ENCODE results near the gene SBF2. TPM values are rescaled to one million over a fixed set of nuclear protein-coding genes. Genes with fewer than 3 reads are reported as not detected.

Gene SBF2
- total and polyA plus RNA-seq, 4 experiments from 2014 or later = 0.50 to 15.4 (median 10.2) TPM

DNA sequence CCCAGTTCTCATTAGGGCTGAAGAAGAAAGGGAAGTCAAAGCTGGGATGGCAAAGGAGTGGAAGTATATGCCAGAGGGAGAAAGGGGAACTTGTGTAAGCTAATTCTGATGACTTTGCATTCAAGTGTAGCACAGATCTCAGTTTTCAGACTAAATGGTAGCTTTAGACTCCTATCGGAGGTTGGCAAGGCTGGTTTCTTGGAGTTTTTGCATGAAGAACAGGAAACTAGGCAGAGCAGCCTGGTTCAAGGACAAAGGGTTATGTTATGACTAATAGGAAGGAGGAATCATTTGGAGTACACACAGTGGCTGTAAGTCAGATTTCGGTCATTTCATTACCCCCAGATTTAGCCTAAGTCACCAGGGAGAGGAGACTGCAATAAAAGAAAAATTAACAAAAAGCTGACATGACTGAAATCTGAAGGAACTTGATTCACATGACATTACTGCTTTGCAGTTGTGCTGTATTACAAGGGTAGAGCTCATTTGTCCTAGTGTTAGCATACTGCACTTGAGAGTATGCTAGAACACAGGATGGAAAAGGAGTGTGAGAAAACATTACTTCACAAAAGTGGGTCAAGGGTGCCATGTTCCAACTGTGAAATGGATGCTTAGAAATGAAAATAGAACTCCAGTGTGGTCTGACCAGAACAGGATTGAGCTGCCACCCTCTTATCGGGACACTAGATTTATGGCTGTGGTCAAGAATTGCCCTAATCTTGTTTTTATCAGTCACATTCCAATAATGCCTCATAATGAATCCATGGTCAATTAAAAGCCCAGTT, 34.5 kb upstream of the SBF2 start:
- Mint-ChIP-seq H3K4me3 (no peak overlapping the region), H3K27ac (no peak overlapping the region), H3K27me3 (peaks cover 12 to 23% of the 10 kb centered on the region in 2 donors), H3K4me1 (no peaks in the 10 kb centered on the region), H3K9me3 (no peaks in the 10 kb centered on the region), H3K36me3 (no peaks in the 10 kb centered on the region)
- Histone ChIP-seq H3K9me3 (ENCODE audit: control insufficient read depth in 1 of 2, low read length in 2 of 2) (no peaks in the 10 kb centered on the region), H3K36me3 (ENCODE audit: insufficient read depth, low read length) (no peaks in the 10 kb centered on the region), H3K4me1 (ENCODE audit: insufficient read depth, low read length) (no peaks in the 10 kb centered on the region), H3K27me3 (ENCODE audit: insufficient read depth, low read length) (peaks cover 4% of the 10 kb centered on the region), H3K27ac (ENCODE audit: low read depth, low read length) (no peak overlapping the region), H3K4me3 (ENCODE audit: low read length in 2 of 2) (no peak overlapping the region)
- ChIA-PET CTCF (ENCODE audit: partially characterized antibody) (interaction anchor here (0.8 to 0.9 kb wide), 2 partner anchors 10 to 822 kb away, joined by 3 read pairs; no protein-coding TSS in a partner anchor), POLR2A (ENCODE audit: partially characterized antibody) (interaction anchor here (0.7 kb wide), 1 partner anchor 420 kb away, joined by 3 read pairs; no protein-coding TSS in a partner anchor)
- intact Hi-C loops (cut with micrococcal nuclease) = no loop called here
- DNase-seq = no peak

DNA sequence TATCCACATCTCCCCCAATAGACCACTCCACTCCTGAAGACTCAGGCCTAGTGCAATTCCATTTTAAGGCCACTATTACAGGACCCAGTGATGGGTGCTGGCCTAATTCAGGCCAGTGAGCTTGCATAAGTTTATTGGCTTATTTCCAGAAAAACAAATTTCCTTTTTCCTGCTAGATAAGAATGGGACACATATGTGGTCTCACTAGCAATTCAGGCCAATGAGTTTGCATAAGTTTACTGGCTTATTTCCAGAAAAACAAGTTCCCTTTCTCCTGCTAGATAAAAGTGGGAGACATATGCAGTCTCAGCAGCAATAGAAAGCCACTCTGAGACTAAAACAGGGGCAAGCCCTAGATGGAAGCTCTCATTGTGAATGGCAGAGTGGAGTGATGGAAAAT, 33.2 kb upstream of the SBF2 start:
- Histone ChIP-seq H3K9me3 (ENCODE audit: control insufficient read depth in 1 of 2, low read length in 2 of 2) (no peaks in the 10 kb centered on the region), H3K4me1 (ENCODE audit: insufficient read depth, low read length) (peaks cover 5% of the 10 kb centered on the region), H3K4me3 (ENCODE audit: low read length in 2 of 2) (no peak overlapping the region), H3K27ac (ENCODE audit: low read depth, low read length) (no peak overlapping the region), H3K36me3 (ENCODE audit: insufficient read depth, low read length) (no peaks in the 10 kb centered on the region), H3K27me3 (ENCODE audit: insufficient read depth, low read length) (peaks cover 4% of the 10 kb centered on the region)
- Mint-ChIP-seq H3K27ac (no peak overlapping the region), H3K9me3 (no peaks in the 10 kb centered on the region), H3K4me1 (peaks cover 0 to 2% (median under 1%) of the 10 kb centered on the region in 4 donors), H3K36me3 (no peaks in the 10 kb centered on the region), H3K27me3 (peaks cover 15 to 21% of the 10 kb centered on the region in 2 donors), H3K4me3 (no peak overlapping the region)
- POLR2A ChIA-PET (ENCODE audit: partially characterized antibody) = no interaction called here
- intact Hi-C loops (cut with micrococcal nuclease) = no loop called here
- DNase-seq = no peak
- CTCF ChIA-PET (ENCODE audit: partially characterized antibody) = interaction anchor here (0.8 to 8.2 kb wide), 5 partner anchors 20 to 569 kb away, joined by 3 to 82 read pairs (median 9); partner anchors contain the start of gene ADM

DNA sequence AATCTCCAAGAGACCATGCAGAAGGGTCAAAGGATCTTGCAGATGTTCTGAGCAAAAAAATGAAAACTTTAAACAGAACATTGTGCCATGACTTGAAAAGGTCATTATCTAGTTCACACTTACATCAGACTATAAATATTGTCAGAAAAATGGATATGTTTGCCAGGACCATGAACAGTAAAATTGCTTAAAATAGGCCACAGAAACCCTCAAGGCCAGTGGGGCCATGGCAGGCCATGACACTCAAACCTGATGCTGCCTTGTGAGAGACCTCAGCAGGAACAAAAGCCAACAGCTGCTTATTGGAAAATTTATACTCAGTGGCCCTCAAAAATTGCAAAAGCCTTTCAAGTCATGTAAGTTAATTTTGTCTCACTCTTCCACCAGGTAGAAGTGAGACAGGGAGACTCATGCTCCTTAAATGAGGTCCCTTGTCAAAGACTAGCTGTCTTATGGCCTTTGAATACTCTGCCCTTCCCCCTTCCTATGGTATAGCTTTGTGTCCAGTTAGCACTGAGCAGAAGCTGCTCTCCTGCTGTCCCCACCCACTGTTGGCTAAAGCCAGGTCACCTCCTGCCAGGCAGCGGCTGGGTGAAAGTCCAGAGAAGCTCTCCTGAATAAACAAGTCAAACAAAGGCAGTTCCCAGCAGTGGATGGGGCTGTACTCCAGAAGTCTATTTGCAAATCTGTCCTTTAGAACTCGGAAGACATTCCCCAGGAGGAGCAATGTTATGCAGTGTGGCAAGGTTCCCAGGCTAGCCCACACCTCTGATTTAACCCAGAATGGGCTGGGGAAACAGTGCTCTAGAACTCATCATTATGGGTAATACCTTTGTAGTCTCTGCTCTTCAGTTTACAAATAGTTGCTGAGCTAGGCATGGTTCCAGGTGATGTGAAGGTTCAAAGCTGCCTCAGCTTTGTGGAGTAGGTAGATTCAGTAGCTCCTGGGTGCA, 32.3 kb upstream of the SBF2 start:
- intact Hi-C loops (cut with micrococcal nuclease) = no loop called here

DNA sequence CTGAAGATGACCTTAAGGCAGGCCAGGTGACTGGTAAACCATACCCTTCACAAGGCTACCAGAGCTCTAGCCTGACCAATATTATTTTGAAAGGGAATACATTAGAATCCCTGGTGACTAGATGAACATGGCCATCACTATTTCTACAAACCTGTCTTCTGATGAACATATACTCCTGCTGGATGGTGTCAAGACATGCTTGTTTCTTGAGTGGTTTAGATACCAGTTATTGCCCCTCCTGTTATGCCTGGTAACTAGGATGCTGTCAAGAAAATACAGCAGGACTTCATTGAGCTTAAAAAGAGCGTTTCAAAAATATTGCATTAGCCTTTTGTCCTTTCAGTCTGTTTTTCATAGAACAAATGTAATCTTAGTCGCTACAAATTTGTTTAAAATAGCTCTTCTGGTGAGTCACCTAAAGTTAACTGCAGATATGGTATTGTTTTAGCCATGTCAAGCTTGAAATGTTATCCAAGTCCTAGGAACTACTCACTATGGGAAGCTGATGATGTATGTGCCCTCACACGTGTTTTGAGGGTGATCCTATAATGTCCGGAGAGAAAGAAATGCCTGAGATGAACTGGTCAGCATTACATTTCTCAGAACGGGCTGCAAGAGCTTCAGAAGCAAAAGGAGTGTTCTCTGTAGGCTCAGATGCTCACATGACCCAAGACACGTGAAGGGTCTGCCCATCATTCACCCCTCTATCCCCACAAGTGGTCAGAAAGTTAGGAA, 31.4 kb upstream of the SBF2 start:
- H3K36me3 Mint-ChIP-seq = no peaks in the 10 kb centered on the region
- no peak overlapping the region for H3K4me3 Mint-ChIP-seq
- ChIA-PET CTCF (ENCODE audit: partially characterized antibody) (interaction anchor here (0.7 to 8.2 kb wide), 7 partner anchors 17 to 577 kb away, joined by 3 to 82 read pairs (median 6); partner anchors contain the start of gene ADM), POLR2A (ENCODE audit: partially characterized antibody) (no interaction called here)
- DNase-seq = no peak
- H3K4me1 Mint-ChIP-seq = peaks cover 0 to 2% (median under 1%) of the 10 kb centered on the region in 4 donors
- no peak overlapping the region for H3K27ac Mint-ChIP-seq
- no peak overlapping the region for H3K4me3 ChIP-seq (ENCODE audit: low read length in 2 of 2)
- H3K36me3 ChIP-seq (ENCODE audit: insufficient read depth, low read length) = no peaks in the 10 kb centered on the region
- peaks cover 8 to 18% of the 10 kb centered on the region in 2 donors for H3K27me3 Mint-ChIP-seq
- intact Hi-C loops (cut with micrococcal nuclease) = no loop called here
- H3K4me1 ChIP-seq (ENCODE audit: insufficient read depth, low read length) = peaks cover 5% of the 10 kb centered on the region
- no peaks in the 10 kb centered on the region for H3K9me3 Mint-ChIP-seq
- H3K27ac ChIP-seq (ENCODE audit: low read depth, low read length) = no peak overlapping the region
- H3K27me3 ChIP-seq (ENCODE audit: insufficient read depth, low read length) = peaks cover 4% of the 10 kb centered on the region
- H3K9me3 ChIP-seq (ENCODE audit: control insufficient read depth in 1 of 2, low read length in 2 of 2) = no peaks in the 10 kb centered on the region

More for the DNA sequence above, 32.3 kb upstream of the SBF2 start:
- ChIA-PET CTCF (ENCODE audit: partially characterized antibody) (interaction anchor here (0.8 to 8.2 kb wide), 6 partner anchors 19 to 568 kb away, joined by 3 to 82 read pairs (median 8); partner anchors contain the start of gene ADM), POLR2A (ENCODE audit: partially characterized antibody) (no interaction called here)
- peaks cover 0 to 2% (median under 1%) of the 10 kb centered on the region in 4 donors for H3K4me1 Mint-ChIP-seq
- H3K27ac ChIP-seq (ENCODE audit: low read depth, low read length) = no peak overlapping the region
- no peak for DNase-seq
- H3K4me3 ChIP-seq (ENCODE audit: low read length in 2 of 2) = no peak overlapping the region
- H3K36me3 Mint-ChIP-seq = no peaks in the 10 kb centered on the region
- peaks cover 5% of the 10 kb centered on the region for H3K4me1 ChIP-seq (ENCODE audit: insufficient read depth, low read length)
- H3K27ac Mint-ChIP-seq = peak overlapping the region in 1 of 7 donors; percentile 54
- peaks cover 9 to 18% of the 10 kb centered on the region in 2 donors for H3K27me3 Mint-ChIP-seq
- H3K9me3 ChIP-seq (ENCODE audit: control insufficient read depth in 1 of 2, low read length in 2 of 2) = no peaks in the 10 kb centered on the region
- no peak overlapping the region for H3K4me3 Mint-ChIP-seq
- H3K9me3 Mint-ChIP-seq = no peaks in the 10 kb centered on the region
- no peaks in the 10 kb centered on the region for H3K36me3 ChIP-seq (ENCODE audit: insufficient read depth, low read length)
- peaks cover 4% of the 10 kb centered on the region for H3K27me3 ChIP-seq (ENCODE audit: insufficient read depth, low read length)

DNA sequence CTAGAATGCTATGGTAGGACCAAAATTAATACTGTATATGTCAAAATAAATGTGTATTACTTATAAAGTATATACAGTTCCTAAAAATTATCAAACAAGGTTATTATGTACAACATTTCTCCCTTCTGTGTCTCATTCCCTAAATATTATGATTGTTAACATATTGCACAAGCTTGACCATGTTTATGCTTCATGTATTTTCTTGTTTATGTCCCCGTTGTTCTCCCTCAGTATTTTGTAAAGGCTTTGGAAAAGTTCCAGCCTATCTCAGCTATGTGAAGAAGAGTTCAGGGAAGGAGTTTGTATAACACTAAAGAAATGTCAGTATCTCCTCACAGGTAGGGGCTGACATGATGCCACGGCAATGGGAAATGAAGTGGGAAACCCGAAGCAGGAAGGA, 30.5 kb upstream of the SBF2 start:
- no peaks in the 10 kb centered on the region for H3K36me3 Mint-ChIP-seq
- ChIA-PET POLR2A (ENCODE audit: partially characterized antibody) (interaction anchor here (1.0 kb wide), 1 partner anchor 565 kb away, joined by 3 read pairs; no protein-coding TSS in a partner anchor), CTCF (ENCODE audit: partially characterized antibody) (interaction anchor here (0.7 to 8.2 kb wide), 11 partner anchors 11 to 789 kb away, joined by 3 to 82 read pairs (median 5); partner anchors contain the start of gene ADM)
- no peak overlapping the region for H3K4me3 Mint-ChIP-seq
- no peaks in the 10 kb centered on the region for H3K9me3 ChIP-seq (ENCODE audit: control insufficient read depth in 1 of 2, low read length in 2 of 2)
- no peaks in the 10 kb centered on the region for H3K36me3 ChIP-seq (ENCODE audit: insufficient read depth, low read length)
- intact Hi-C loops (cut with micrococcal nuclease) = loop anchor here (5.0 kb wide), 1 partner anchor 352 kb away; no protein-coding TSS in a partner anchor
- no peak overlapping the region for H3K27ac ChIP-seq (ENCODE audit: low read depth, low read length)
- peaks cover 5% of the 10 kb centered on the region for H3K4me1 ChIP-seq (ENCODE audit: insufficient read depth, low read length)
- H3K27ac Mint-ChIP-seq = no peak overlapping the region
- H3K4me3 ChIP-seq (ENCODE audit: low read length in 2 of 2) = no peak overlapping the region
- peaks cover 4% of the 10 kb centered on the region for H3K27me3 ChIP-seq (ENCODE audit: insufficient read depth, low read length)
- peaks cover 0 to 2% (median under 1%) of the 10 kb centered on the region in 4 donors for H3K4me1 Mint-ChIP-seq
- H3K27me3 Mint-ChIP-seq = peaks cover 8 to 18% of the 10 kb centered on the region in 2 donors
- no peaks in the 10 kb centered on the region for H3K9me3 Mint-ChIP-seq
- no peak for DNase-seq

DNA sequence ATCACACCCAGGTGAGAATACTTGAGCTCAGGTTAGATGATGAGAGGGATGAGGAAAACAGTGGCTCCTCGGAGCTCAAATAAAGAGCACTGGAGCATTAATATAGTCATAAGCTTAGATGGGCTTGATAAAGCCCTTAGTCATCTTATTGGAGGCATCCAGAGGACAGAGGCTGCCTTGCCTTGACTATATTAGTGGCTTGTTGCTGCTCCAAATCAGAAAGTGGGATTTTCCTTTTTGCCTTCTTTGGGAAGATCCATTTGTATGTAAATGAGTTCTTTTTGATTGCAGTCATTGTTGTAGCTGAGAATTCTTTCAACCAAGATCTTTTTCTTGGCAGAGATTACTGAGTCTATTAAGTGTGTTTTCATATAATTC, 29.8 kb upstream of the SBF2 start:
- ChIA-PET POLR2A (ENCODE audit: partially characterized antibody) (interaction anchor here (1.0 kb wide), 1 partner anchor 565 kb away, joined by 3 read pairs; no protein-coding TSS in a partner anchor), CTCF (ENCODE audit: partially characterized antibody) (interaction anchor here (1.2 to 8.2 kb wide), 10 partner anchors 12 to 789 kb away, joined by 3 to 82 read pairs (median 6); partner anchors contain the start of gene ADM)
- H3K27me3 ChIP-seq (ENCODE audit: insufficient read depth, low read length) = peaks cover 4% of the 10 kb centered on the region
- no peak overlapping the region for H3K4me3 ChIP-seq (ENCODE audit: low read length in 2 of 2)
- H3K27ac ChIP-seq (ENCODE audit: low read depth, low read length) = no peak overlapping the region
- H3K27me3 Mint-ChIP-seq = peaks cover 8 to 18% of the 10 kb centered on the region in 2 donors
- H3K36me3 ChIP-seq (ENCODE audit: insufficient read depth, low read length) = no peaks in the 10 kb centered on the region
- no peaks in the 10 kb centered on the region for H3K9me3 Mint-ChIP-seq
- DNase-seq = no peak
- peaks cover 5% of the 10 kb centered on the region for H3K4me1 ChIP-seq (ENCODE audit: insufficient read depth, low read length)
- no peak overlapping the region for H3K4me3 Mint-ChIP-seq
- H3K9me3 ChIP-seq (ENCODE audit: control insufficient read depth in 1 of 2, low read length in 2 of 2) = no peaks in the 10 kb centered on the region
- no peaks in the 10 kb centered on the region for H3K36me3 Mint-ChIP-seq
- intact Hi-C loops (cut with micrococcal nuclease) = loop anchor here (1.0 to 5.0 kb wide), 7 partner anchors 16 to 788 kb away; no protein-coding TSS in a partner anchor
- H3K4me1 Mint-ChIP-seq = peaks cover 0 to 2% (median under 1%) of the 10 kb centered on the region in 4 donors
- peak overlapping the region in 1 of 7 donors; percentile 76 for H3K27ac Mint-ChIP-seq
